PC-3 (cell line): Measurements from ENCODE around the gene UNC13D. TPM values are rescaled to one million over a fixed set of nuclear protein-coding genes. Genes with fewer than 3 reads are reported as not detected.

Experiments used
- ATAC-seq: fragments of 200-7000 bp; cut with Tn5 transposase; 2 replicates; pipeline ENCODE4 v1.9.1; 2020; ENCODE audit warnings: mild to moderate bottlenecking, moderate library complexity
- BruUV-seq: library from RNA; stranded (reverse); fragments of 400-500 nt; replicated peaks from 2 replicates; lab custom pipeline; 2021; lab: Mats Ljungman, UMichigan
- CTCF ChIA-PET: fragments of 300-600 bp; sonication (Branson Sonifier 250); formaldehyde crosslinking; loops from one replicate; lab custom pipeline; 2022; ENCODE audit warnings: antibody characterized with exemption; lab: Charles Lee
- POLR2A ChIA-PET: fragments of 300-600 bp; sonication (Branson Sonifier 250); formaldehyde crosslinking; loops from one replicate; lab custom pipeline; 2022; ENCODE audit warnings: antibody characterized with exemption; ENCODE audit not compliant: unreplicated experiment; lab: Charles Lee
- DNase-seq: peaks from one replicate; pipeline ENCODE4 v3.0.0-alpha.2; 2015
- H2AFZ ChIP-seq: fragments of 300-600 bp; sonication (generic); 2 replicates; pipeline ENCODE4 v1.6.0; 2016; ENCODE audit warnings: antibody characterized with exemption, low read length
- H3F3A ChIP-seq: fragments of 300-600 bp; sonication (generic); one replicate; pipeline ENCODE4 v1.6.0; 2017; ENCODE audit warnings: antibody characterized with exemption, low read length, control low read depth, mild to moderate bottlenecking; ENCODE audit not compliant: unreplicated experiment
- H3K27ac ChIP-seq: fragments of 300-600 bp; sonication (generic); 2 replicates; pipeline ENCODE4 v1.5.1; 2016; ENCODE audit warnings: mild to moderate bottlenecking, low read length
- H3K27me3 ChIP-seq: fragments of 300-600 bp; sonication (generic); 2 replicates; pipeline ENCODE4 v1.6.1; 2016; ENCODE audit warnings: low read length, mixed read lengths
- H3K36me3 ChIP-seq: fragments of 300-600 bp; sonication (generic); 2 replicates; pipeline ENCODE4 v1.6.1; 2016; ENCODE audit warnings: low read depth, mixed run types, low read length, mixed read lengths
- H3K4me1 ChIP-seq: fragments of 300-600 bp; sonication (generic); 2 replicates; pipeline ENCODE4 v1.5.1; 2016; ENCODE audit warnings: low read length; ENCODE audit not compliant: insufficient read depth
- H3K4me2 ChIP-seq: fragments of 300-600 bp; sonication (generic); 2 replicates; pipeline ENCODE4 v1.6.0; 2016; ENCODE audit warnings: low read length
- H3K4me3 ChIP-seq: fragments of 300-600 bp; sonication (generic); 2 replicates; pipeline ENCODE4 v1.5.1; 2016; ENCODE audit warnings: mild to moderate bottlenecking, low read length, mixed read lengths
- H3K79me2 ChIP-seq: fragments of 300-600 bp; sonication (generic); 2 replicates; pipeline ENCODE4 v1.6.1; 2017; ENCODE audit warnings: low read length, mixed read lengths
- H3K9ac ChIP-seq: fragments of 300-600 bp; sonication (generic); 2 replicates; pipeline ENCODE4 v1.6.0; 2016; ENCODE audit warnings: mild to moderate bottlenecking, low read length
- H3K9me2 ChIP-seq: fragments of 300-600 bp; sonication (generic); replicated peaks from 2 replicates; pipeline ENCODE4 v1.6.1; 2016; ENCODE audit warnings: mixed run types, low read length, mixed read lengths
- H3K9me3 ChIP-seq: fragments of 300-600 bp; sonication (generic); 2 replicates; pipeline ENCODE4 v1.6.1; 2016; ENCODE audit warnings: low read length, mixed read lengths
- H4K20me1 ChIP-seq: fragments of 300-600 bp; sonication (generic); 2 replicates; pipeline ENCODE4 v1.6.1; 2016; ENCODE audit warnings: low read length, mixed read lengths
- EZH2 ChIP-seq: fragments of 300-600 bp; sonication (generic); IDR thresholded peaks from one replicate; pipeline ENCODE4 v1.6.1; 2017; ENCODE audit warnings: antibody characterized with exemption, mild to moderate bottlenecking, low read length; ENCODE audit not compliant: unreplicated experiment
- EZH2phosphoT487 ChIP-seq: fragments of 300-600 bp; sonication (generic); IDR thresholded peaks from 2 replicates; pipeline ENCODE4 v1.6.1; 2018; ENCODE audit warnings: mild to moderate bottlenecking, antibody characterized with exemption, low read length, borderline replicate concordance
- intact Hi-C: fragments of 100-400 bp; cut with micrococcal nuclease; formaldehyde crosslinking; loops from 2 replicates; pipeline ENCODE4 v1.9.0; 2023
- total RNA-seq: library from RNA; depleted of rRNA; stranded (reverse); fragments of >200 nt; gene quantifications from 2 replicates; pipeline ENCODE4 v1.2.3, GENCODE V29; 2014
- TF ChIP-seq, protein P1 (sequence below): fragments of 300-600 bp; sonication (generic); conservative IDR thresholded peaks from 2 replicates; pipeline ENCODE4 v1.5.1; 2017; ENCODE audit warnings: antibody characterized with exemption, low read depth, mild to moderate bottlenecking, low read length

UNC13D gene
- total RNA-seq, 1 experiment from 2014 or later = 43.9 TPM

DNA sequence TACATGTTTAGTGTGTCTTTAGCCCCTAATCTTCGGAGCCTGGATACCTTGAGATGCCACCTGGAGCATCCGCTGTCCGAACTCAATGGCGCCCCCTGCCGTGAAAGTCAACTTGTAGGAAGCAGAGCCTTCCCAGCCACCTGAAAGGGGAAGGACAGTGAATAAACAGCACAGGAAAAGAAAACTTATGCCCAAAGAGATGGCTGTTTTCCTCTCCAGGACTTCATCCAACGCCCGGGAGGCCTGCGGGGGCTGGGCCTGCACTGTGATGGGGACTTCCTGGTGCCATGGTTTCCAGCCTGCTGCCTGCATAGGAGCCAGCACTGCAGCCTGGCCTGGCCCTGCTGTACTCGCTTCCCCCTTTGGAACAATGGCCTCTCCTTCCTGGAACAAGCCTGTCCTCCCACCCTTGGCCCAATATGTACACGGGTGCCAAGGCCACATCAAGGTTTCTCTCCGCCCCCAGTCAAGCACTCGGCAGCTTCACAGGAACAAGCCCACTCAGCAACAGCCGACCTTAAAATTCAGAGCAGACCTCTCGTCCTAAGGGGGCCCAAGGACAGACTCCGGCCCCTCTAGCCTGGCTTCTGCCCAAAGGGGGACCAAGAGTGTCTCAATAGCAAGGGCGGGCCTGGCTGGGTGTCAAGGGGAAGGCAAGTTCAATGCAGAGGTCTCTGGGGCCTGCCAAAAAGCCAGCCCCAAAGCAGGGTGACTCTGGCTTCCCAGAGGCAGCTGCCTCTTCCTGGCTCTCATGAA is 4.5 kb upstream of the UNC13D start:
- Histone ChIP-seq H3K27me3 (no peaks in the 10 kb centered on the region), H3K4me3 (no peak overlapping the region), H3K27ac (no peak overlapping the region), H3K4me1 (peaks cover 45% of the 10 kb centered on the region), H3K9ac (no peak overlapping the region), H3K4me2 (no peak overlapping the region), H3K9me2 (no peaks in the 10 kb centered on the region), H4K20me1 (no peaks in the 10 kb centered on the region), H3F3A (peaks cover 5% of the 10 kb centered on the region), H3K79me2 (peaks cover 18% of the 10 kb centered on the region), H2AFZ (no peak overlapping the region), H3K36me3 (peaks cover 31% of the 10 kb centered on the region; the same call in 1 of the 2 replicates), H3K9me3 (no peaks in the 10 kb centered on the region)
- no TSS peak for BruUV-seq
- ChIA-PET CTCF (interaction anchor here (1.0 kb wide), 2 partner anchors 19 to 20 kb away, joined by 3 to 4 read pairs; no protein-coding TSS in a partner anchor), POLR2A (interaction anchor here (0.6 kb wide), 1 partner anchor 69 kb away, joined by 5 read pairs; no protein-coding TSS in a partner anchor)
- intact Hi-C loops = loop anchor here (5.0 kb wide), 1 partner anchor 76 kb away; no protein-coding TSS in a partner anchor
- ATAC-seq = no peak
- peak; percentile 85 for DNase-seq
- TF ChIP-seq EZH2phosphoT487 (no peak), EZH2 (no peak)
- TF ChIP-seq, protein P1, sequence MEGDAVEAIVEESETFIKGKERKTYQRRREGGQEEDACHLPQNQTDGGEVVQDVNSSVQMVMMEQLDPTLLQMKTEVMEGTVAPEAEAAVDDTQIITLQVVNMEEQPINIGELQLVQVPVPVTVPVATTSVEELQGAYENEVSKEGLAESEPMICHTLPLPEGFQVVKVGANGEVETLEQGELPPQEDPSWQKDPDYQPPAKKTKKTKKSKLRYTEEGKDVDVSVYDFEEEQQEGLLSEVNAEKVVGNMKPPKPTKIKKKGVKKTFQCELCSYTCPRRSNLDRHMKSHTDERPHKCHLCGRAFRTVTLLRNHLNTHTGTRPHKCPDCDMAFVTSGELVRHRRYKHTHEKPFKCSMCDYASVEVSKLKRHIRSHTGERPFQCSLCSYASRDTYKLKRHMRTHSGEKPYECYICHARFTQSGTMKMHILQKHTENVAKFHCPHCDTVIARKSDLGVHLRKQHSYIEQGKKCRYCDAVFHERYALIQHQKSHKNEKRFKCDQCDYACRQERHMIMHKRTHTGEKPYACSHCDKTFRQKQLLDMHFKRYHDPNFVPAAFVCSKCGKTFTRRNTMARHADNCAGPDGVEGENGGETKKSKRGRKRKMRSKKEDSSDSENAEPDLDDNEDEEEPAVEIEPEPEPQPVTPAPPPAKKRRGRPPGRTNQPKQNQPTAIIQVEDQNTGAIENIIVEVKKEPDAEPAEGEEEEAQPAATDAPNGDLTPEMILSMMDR = peak; percentile 96

DNA sequence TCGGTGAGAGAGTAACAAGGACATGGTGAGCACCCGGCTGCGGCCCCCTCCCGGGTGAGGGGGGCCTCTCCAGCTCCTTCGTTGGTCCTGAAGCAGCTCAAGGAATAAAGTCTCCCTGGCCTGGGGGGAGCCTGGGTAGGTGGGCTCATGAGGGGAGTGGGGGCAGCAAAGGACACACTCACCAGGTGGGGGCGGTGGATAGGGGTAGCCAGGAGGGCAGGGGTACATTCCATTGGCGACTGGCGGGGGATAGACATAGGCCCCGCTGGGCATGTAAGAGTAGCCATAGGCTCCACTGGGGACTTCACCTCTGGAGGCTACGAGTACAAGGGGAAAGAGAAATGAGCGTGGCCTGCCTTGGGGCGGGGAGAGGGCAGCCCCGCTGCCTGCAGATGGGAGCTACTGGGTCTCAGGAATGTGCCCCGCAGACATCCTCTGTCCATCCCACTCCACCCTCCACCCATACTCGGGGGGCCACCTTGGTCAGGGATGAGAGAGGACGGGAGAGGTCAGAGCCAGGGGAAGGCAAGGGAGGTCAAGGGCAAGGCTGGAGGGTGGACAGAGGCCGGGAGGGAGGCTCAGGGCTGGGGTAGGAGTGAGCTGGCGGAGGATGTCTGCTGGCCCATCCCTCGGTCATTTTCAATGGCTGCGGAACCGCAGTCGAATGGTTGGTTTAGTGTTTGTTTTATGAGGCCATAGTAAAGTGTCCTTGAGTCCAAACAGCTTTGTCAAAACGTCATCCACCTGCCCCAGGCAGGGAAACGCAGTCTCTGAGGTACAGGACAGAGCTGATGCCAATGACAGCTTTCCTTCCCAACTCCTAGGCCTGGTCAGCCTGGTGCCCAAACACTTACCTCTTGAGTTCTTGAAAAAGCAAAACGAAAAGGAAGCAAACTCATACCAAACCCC is 3.7 kb upstream of the UNC13D start:
- peaks cover 11% of the 10 kb centered on the region for H3K79me2 ChIP-seq
- no peaks in the 10 kb centered on the region for H3K9me3 ChIP-seq
- BruUV-seq = no TSS peak
- ATAC-seq (no peak), DNase-seq (no peak)
- no peak overlapping the region for H3K27ac ChIP-seq
- peaks cover 31% of the 10 kb centered on the region; the same call in 1 of the 2 replicates for H3K36me3 ChIP-seq
- H3K4me1 ChIP-seq = peaks cover 41% of the 10 kb centered on the region
- no peaks in the 10 kb centered on the region for H3K9me2 ChIP-seq
- H4K20me1 ChIP-seq = no peaks in the 10 kb centered on the region
- intact Hi-C loops = loop anchor here (5.0 kb wide), 1 partner anchor 76 kb away; no protein-coding TSS in a partner anchor
- H2AFZ ChIP-seq = no peak overlapping the region
- POLR2A ChIA-PET = interaction anchor here (0.6 kb wide), 1 partner anchor 68 kb away, joined by 5 read pairs; no protein-coding TSS in a partner anchor
- H3F3A ChIP-seq = peaks cover 5% of the 10 kb centered on the region
- no peaks in the 10 kb centered on the region for H3K27me3 ChIP-seq
- no peak overlapping the region for H3K9ac ChIP-seq
- no peak overlapping the region for H3K4me2 ChIP-seq
- no peak overlapping the region for H3K4me3 ChIP-seq
- CTCF ChIA-PET = interaction anchor here (1.0 kb wide), 1 partner anchor 18 kb away, joined by 4 read pairs; no protein-coding TSS in a partner anchor
- TF ChIP-seq EZH2phosphoT487 = no peak
- TF ChIP-seq, protein P1 = no peak
- no peak for TF ChIP-seq EZH2
